ENCODE measurements around the gene LGALS3BP. TPM values are rescaled to one million over a fixed set of nuclear protein-coding genes. Genes with fewer than 3 reads are reported as not detected.

LGALS3BP gene
- total RNA-seq, 1 experiment from 2014 or later = 69.8 TPM

GRCh38 chr17:79019632-79020584 lies 40.2 kb upstream of the LGALS3BP start:
- Histone ChIP-seq H3K27ac (ENCODE audit: insufficient read length, low read depth, low read length) (no peak overlapping the region), H3K4me1 (ENCODE audit: insufficient read depth, low read length) (no peaks in the 10 kb centered on the region), H2BK5ac (ENCODE audit: insufficient read length, low read length) (no peak overlapping the region), H4K8ac (replicated peaks; ENCODE audit: insufficient read length, low read depth, low read length) (no peak overlapping the region), H3K14ac (ENCODE audit: insufficient read depth, low read length) (no peak overlapping the region), H3K79me1 (ENCODE audit: insufficient read depth, low read depth, low read length, poor library complexity, severe bottlenecking) (no peaks in the 10 kb centered on the region), H3K9ac (ENCODE audit: extremely low read depth, insufficient read length, low read length) (no peak overlapping the region), H3K56ac (ENCODE audit: insufficient read length, low read depth, low read length) (no peak overlapping the region), H4K5ac (ENCODE audit: insufficient read length, low read depth, low read length) (no peak overlapping the region), H3K23me2 (ENCODE audit: insufficient read length, low read depth, low read length, poor library complexity, severe bottlenecking) (peaks cover 13% of the 10 kb centered on the region), H2BK15ac (ENCODE audit: low read depth, low read length) (no peak overlapping the region), H3K9me3 (ENCODE audit: control insufficient read depth, low read depth, low read length) (no peaks in the 10 kb centered on the region), H3K79me2 (ENCODE audit: insufficient read depth, low read length) (no peaks in the 10 kb centered on the region), H3K4ac (ENCODE audit: low read depth, low read length) (no peak overlapping the region), H3K23ac (ENCODE audit: insufficient read length, low read depth, low read length) (no peak overlapping the region), H3T11ph (ENCODE audit: low read length) (no peak overlapping the region), H3K18ac (ENCODE audit: insufficient read length, low read depth, low read length) (no peak overlapping the region), H2AFZ (ENCODE audit: low read length) (no peak overlapping the region), H2AK5ac (ENCODE audit: insufficient read length, low read length) (no peak overlapping the region), H3K4me2 (ENCODE audit: insufficient read depth, insufficient read length, low read length) (no peak overlapping the region), H2BK20ac (ENCODE audit: low read depth, low read length, poor library complexity, severe bottlenecking) (no peak overlapping the region), H2BK12ac (ENCODE audit: insufficient read length, low read depth, low read length) (no peak overlapping the region), H4K91ac (ENCODE audit: insufficient read length, low read depth, low read length) (no peak overlapping the region), H4K20me1 (ENCODE audit: control insufficient read depth, insufficient read depth, insufficient read length) (no peaks in the 10 kb centered on the region), H2BK120ac (ENCODE audit: low read depth, low read length, poor library complexity, severe bottlenecking) (no peak overlapping the region), H3K27me3 (ENCODE audit: insufficient read depth, low read length) (peaks cover 29% of the 10 kb centered on the region; the same call in 1 of the 2 replicates)
- Mint-ChIP-seq H3K36me3 (ENCODE audit: insufficient read depth in 1 of 3, low read depth in 3 of 3) (peaks cover 2 to 5% (median 2%) of the 10 kb centered on the region in 3 experiments; a peak in 4 of 7 replicates), H3K27me3 (ENCODE audit: low read depth) (peaks cover 86% of the 10 kb centered on the region), H3K9me3 (peaks cover 14 to 19% of the 10 kb centered on the region in 2 experiments), H3K27ac (no peak overlapping the region), H3K4me3 (no peak overlapping the region), H3K4me1 (peaks cover 15 to 20% of the 10 kb centered on the region in 2 experiments)
- peak; percentile 67 for TF ChIP-seq CTCF (conservative IDR thresholded peaks at IDR 0.05)
- no peak for DNase-seq
- WGBS (ENCODE audit: extremely low coverage, insufficient read length, low lambda C conversion rate) = no CpG with 5 or more reads among the region's 19 CpGs
